ENCODE results near the gene NCAN. TPM values are rescaled to one million over a fixed set of nuclear protein-coding genes. Genes with fewer than 3 reads are reported as not detected.

Gene NCAN
- total RNA-seq, 1 donor from 2014 or later: 0.14 TPM

- no peak overlapping the region for H3K27ac ChIP-seq (ENCODE audit: low read depth, low read length)
- H3K4me3 ChIP-seq (ENCODE audit: insufficient read depth, low read depth, low read length): no peak overlapping the region
- no peaks in the 10 kb centered on the region for H3K4me1 Mint-ChIP-seq (ENCODE audit: low read depth, unreplicated experiment)
- no peaks in the 10 kb centered on the region for H3K4me1 ChIP-seq (ENCODE audit: insufficient read depth, low read length)
- H3K4me2 ChIP-seq (ENCODE audit: low read length): no peak overlapping the region
- no peaks in the 10 kb centered on the region for H3K79me2 ChIP-seq (ENCODE audit: insufficient read depth, low read length)
- H4K20me1 ChIP-seq (ENCODE audit: insufficient read depth, low read length): no peaks in the 10 kb centered on the region
- no peaks in the 10 kb centered on the region for H3K36me3 ChIP-seq (ENCODE audit: insufficient read depth, low read length)
- no peak overlapping the region for H3K9ac ChIP-seq (ENCODE audit: low read length)
- H3K27me3 ChIP-seq (ENCODE audit: insufficient read depth, low read length): no peaks in the 10 kb centered on the region
- TF ChIP-seq CTCF (IDR thresholded peaks at IDR 0.05; ENCODE audit: insufficient read depth, low read depth, low read length) (no peak), EZH2 (IDR thresholded peaks at IDR 0.05; ENCODE audit: insufficient read depth, low read length) (no peak)
- no peak overlapping the region for H2AFZ ChIP-seq (ENCODE audit: low read depth, low read length)
- no peak overlapping the region for H3K27ac Mint-ChIP-seq (ENCODE audit: unreplicated experiment)
- peaks cover 13% of the 10 kb centered on the region for H3K36me3 Mint-ChIP-seq (ENCODE audit: low read depth, unreplicated experiment)
- H3K9me3 ChIP-seq (ENCODE audit: insufficient read depth, low read depth, low read length): no peaks in the 10 kb centered on the region
- FAIRE-seq (no peak), DNase-seq (ENCODE audit: low read depth) (no peak)
- no peaks in the 10 kb centered on the region for H3K9me3 Mint-ChIP-seq (ENCODE audit: unreplicated experiment)
- peaks cover 21% of the 10 kb centered on the region for H3K27me3 Mint-ChIP-seq (ENCODE audit: low read depth, unreplicated experiment)
- no peak overlapping the region for H3K4me3 Mint-ChIP-seq (ENCODE audit: unreplicated experiment)
Observed at GRCh38 chr19:19269952-19270694, 58.4 kb downstream of the NCAN start.

- peaks cover 14% of the 10 kb centered on the region for H3K27me3 Mint-ChIP-seq (ENCODE audit: low read depth, unreplicated experiment)
- H3K9ac ChIP-seq (ENCODE audit: low read length): no peak overlapping the region
- no peaks in the 10 kb centered on the region for H3K4me1 ChIP-seq (ENCODE audit: insufficient read depth, low read length)
- no peak overlapping the region for H3K27ac ChIP-seq (ENCODE audit: low read depth, low read length)
- no peak for TF ChIP-seq CTCF (IDR thresholded peaks at IDR 0.05; ENCODE audit: insufficient read depth, low read depth, low read length)
- no peak for TF ChIP-seq EZH2 (IDR thresholded peaks at IDR 0.05; ENCODE audit: insufficient read depth, low read length)
- no peak overlapping the region for H3K4me3 ChIP-seq (ENCODE audit: insufficient read depth, low read depth, low read length)
- H3K4me3 Mint-ChIP-seq (ENCODE audit: unreplicated experiment): no peak overlapping the region
- DNase-seq (ENCODE audit: low read depth) (no peak), FAIRE-seq (no peak)
- no peaks in the 10 kb centered on the region for H3K9me3 ChIP-seq (ENCODE audit: insufficient read depth, low read depth, low read length)
- H3K27me3 ChIP-seq (ENCODE audit: insufficient read depth, low read length): no peaks in the 10 kb centered on the region
- H3K9me3 Mint-ChIP-seq (ENCODE audit: unreplicated experiment): no peaks in the 10 kb centered on the region
- H3K4me2 ChIP-seq (ENCODE audit: low read length): no peak overlapping the region
- no peaks in the 10 kb centered on the region for H3K36me3 ChIP-seq (ENCODE audit: insufficient read depth, low read length)
- no peaks in the 10 kb centered on the region for H3K4me1 Mint-ChIP-seq (ENCODE audit: low read depth, unreplicated experiment)
- peaks cover 14% of the 10 kb centered on the region for H3K36me3 Mint-ChIP-seq (ENCODE audit: low read depth, unreplicated experiment)
- no peak overlapping the region for H2AFZ ChIP-seq (ENCODE audit: low read depth, low read length)
- H3K79me2 ChIP-seq (ENCODE audit: insufficient read depth, low read length): no peaks in the 10 kb centered on the region
- no peak overlapping the region for H3K27ac Mint-ChIP-seq (ENCODE audit: unreplicated experiment)
- H4K20me1 ChIP-seq (ENCODE audit: insufficient read depth, low read length): no peaks in the 10 kb centered on the region
Observed at GRCh38 chr19:19270749-19271571, 59.2 kb downstream of the NCAN start.

All from astrocyte (in vitro differentiated cells and primary cell).